GM10266 (cell line): ENCODE data around the gene SF3A1.
A peak's percentile ranks its signal among the peaks of the same experiment; 100 is the strongest.

Experiments
- DNase-seq: peaks from one replicate; pipeline ENCODE4 v3.0.0; 2012; ENCODE audit errors: extremely low spot score
- CTCF ChIP-seq: IDR thresholded peaks from 2 replicates; pipeline ENCODE4 v1.5.1; 2012; ENCODE audit warnings: mild to moderate bottlenecking, low read depth; ENCODE audit not compliant: control insufficient read depth, insufficient read depth; ENCODE audit errors: missing control alignments

Gene SF3A1

GRCh38 chr22:30310881-30311771 lies 45.6 kb downstream of the SF3A1 start:
- DNase-seq, result no peak
- TF ChIP-seq CTCF, result no peak

GRCh38 chr22:30309951-30310741 lies 46.5 kb downstream of the SF3A1 start:
- TF ChIP-seq CTCF, result no peak
- peak; percentile 54 for DNase-seq

- no peak for TF ChIP-seq CTCF
- peak; percentile 60 for DNase-seq
Measured at GRCh38 chr22:30308518-30309230, 48.0 kb downstream of the SF3A1 start.

GRCh38 chr22:30308093-30308492 lies 48.6 kb downstream of the SF3A1 start:
- no peak for DNase-seq
- no peak for TF ChIP-seq CTCF

- DNase-seq, result no peak
- TF ChIP-seq CTCF, result no peak
Measured at GRCh38 chr22:30307041-30307574, 49.6 kb downstream of the SF3A1 start.

- TF ChIP-seq CTCF, result no peak
- DNase-seq, result no peak
Measured at GRCh38 chr22:30306627-30307011, 50.1 kb downstream of the SF3A1 start.
